ENCODE data around the gene HK1.

HK1 gene

DNA sequence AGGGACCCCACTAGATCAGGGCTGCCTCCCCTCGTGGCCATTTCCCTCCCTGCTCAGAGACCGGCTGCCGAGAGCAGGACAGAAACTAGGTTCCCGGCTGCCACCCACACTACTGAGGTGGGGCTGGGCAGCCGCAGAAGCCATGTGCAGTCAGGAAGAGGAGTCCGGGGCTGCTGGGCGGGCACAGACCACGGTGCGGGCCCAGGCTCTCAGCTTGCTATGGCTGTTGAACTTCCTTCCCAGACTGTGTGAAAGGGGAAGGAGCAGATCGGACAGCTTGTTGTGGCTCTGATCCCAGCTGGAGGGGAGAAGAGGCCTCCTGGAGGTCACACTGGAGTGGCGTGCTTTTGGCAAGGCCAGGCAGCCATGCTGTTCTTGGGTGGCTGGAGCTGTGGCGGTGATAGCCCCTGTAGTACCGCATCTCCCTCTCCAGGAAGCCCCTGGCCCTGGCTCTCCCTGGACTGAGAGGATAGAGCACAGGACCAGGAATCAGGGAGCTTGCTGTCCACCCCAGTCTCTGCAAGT is 56.8 kb downstream of the HK1 start:
- peaks cover 5% of the 10 kb centered on the region; the same call in 1 of the 2 replicates for H3K36me3 ChIP-seq (ENCODE audit: insufficient read depth, low read length)
- H3K4me3 ChIP-seq (ENCODE audit: low read depth, low read length) = no peak overlapping the region
- H3K27me3 ChIP-seq (ENCODE audit: insufficient read depth, low read length) = no peaks in the 10 kb centered on the region
- H3K79me2 ChIP-seq (ENCODE audit: control insufficient read depth, insufficient read depth, low read length, unreplicated experiment) = peaks cover 90% of the 10 kb centered on the region
- peaks cover 70% of the 10 kb centered on the region for H3K4me1 ChIP-seq (ENCODE audit: control insufficient read depth, insufficient read depth, low read length, unreplicated experiment)
- H2AFZ ChIP-seq (ENCODE audit: low read length, unreplicated experiment) = no peak overlapping the region
- H3K27ac ChIP-seq (ENCODE audit: low read depth, low read length) = 0 out of 2 replicates have a peak overlapping the region, but pooled peaks have one; percentile 0

- Histone ChIP-seq H3K79me2 (ENCODE audit: control insufficient read depth, insufficient read depth, low read length, unreplicated experiment) (peaks cover 88% of the 10 kb centered on the region), H3K4me3 (ENCODE audit: low read depth, low read length) (no peak overlapping the region), H2AFZ (ENCODE audit: low read length, unreplicated experiment) (no peak overlapping the region), H3K27me3 (ENCODE audit: insufficient read depth, low read length) (no peaks in the 10 kb centered on the region), H3K4me1 (ENCODE audit: control insufficient read depth, insufficient read depth, low read length, unreplicated experiment) (peaks cover 70% of the 10 kb centered on the region), H3K36me3 (ENCODE audit: insufficient read depth, low read length) (peaks cover 5% of the 10 kb centered on the region; the same call in 1 of the 2 replicates), H3K27ac (ENCODE audit: low read depth, low read length) (no peak overlapping the region)
Observed at GRCh38 chr10:69335613-69336012, 57.3 kb downstream of the HK1 start.

- H3K79me2 ChIP-seq (ENCODE audit: control insufficient read depth, insufficient read depth, low read length, unreplicated experiment) = peaks cover 87% of the 10 kb centered on the region
- no peak overlapping the region for H3K4me3 ChIP-seq (ENCODE audit: low read depth, low read length)
- peak overlapping the region; percentile 54 for H3K27ac ChIP-seq (ENCODE audit: low read depth, low read length)
Observed at GRCh38 chr10:69336952-69337295, 58.6 kb downstream of the HK1 start.

DNA sequence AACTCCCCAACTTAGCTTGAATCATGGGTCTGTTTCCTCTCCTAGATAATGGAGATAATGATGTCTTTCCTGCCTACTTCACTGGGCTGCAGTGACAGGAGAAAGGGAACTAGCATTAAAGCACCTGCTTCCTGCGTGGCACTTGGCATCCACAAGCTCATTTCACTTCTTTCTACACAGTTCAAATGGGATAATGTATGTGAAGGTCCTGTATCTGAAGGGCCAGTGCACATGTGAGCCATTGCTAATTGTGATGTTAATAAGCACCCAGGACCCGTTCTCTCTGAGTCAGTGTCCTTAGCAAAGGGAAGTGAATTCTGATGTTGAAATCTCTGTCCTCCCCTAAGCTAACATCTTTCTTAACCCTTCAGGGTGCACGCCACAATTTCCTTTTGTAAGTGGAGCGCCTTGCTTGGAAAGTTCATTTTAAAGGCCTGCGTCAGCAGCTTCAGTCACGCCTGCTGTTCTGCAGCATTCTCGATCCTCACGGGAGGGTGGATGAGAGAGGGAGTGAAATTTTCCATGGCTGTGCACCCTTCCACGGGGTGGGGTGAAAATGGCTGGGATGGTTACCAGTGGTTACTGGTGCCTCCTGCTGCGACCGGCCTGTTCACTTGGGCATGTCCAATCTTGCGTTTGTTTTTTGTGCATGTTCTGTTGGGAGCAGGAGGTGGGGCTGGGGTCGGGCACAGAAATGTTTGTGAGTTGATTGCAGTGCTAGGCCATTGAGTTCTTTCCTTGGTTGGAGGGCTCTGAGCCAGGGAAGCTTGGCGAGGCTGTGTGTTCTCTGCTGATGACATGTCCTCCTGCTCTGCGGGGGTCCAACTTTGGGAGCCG is 59.2 kb downstream of the HK1 start:
- Histone ChIP-seq H3K27me3 (ENCODE audit: insufficient read depth, low read length) (no peaks in the 10 kb centered on the region), H3K27ac (ENCODE audit: low read depth, low read length) (peak overlapping the region; percentile 54), H3K36me3 (ENCODE audit: insufficient read depth, low read length) (peaks cover 3% of the 10 kb centered on the region; the same call in 1 of the 2 replicates), H2AFZ (ENCODE audit: low read length, unreplicated experiment) (no peak overlapping the region), H3K4me3 (ENCODE audit: low read depth, low read length) (peak overlapping the region; percentile 3; the same call in 1 of the 2 replicates), H3K4me1 (ENCODE audit: control insufficient read depth, insufficient read depth, low read length, unreplicated experiment) (peaks cover 62% of the 10 kb centered on the region), H3K79me2 (ENCODE audit: control insufficient read depth, insufficient read depth, low read length, unreplicated experiment) (peaks cover 86% of the 10 kb centered on the region)

More at GRCh38 chr10:69336952-69337295, 58.6 kb downstream of the HK1 start:
- Histone ChIP-seq H3K4me1 (ENCODE audit: control insufficient read depth, insufficient read depth, low read length, unreplicated experiment) (peaks cover 68% of the 10 kb centered on the region), H3K27me3 (ENCODE audit: insufficient read depth, low read length) (no peaks in the 10 kb centered on the region), H2AFZ (ENCODE audit: low read length, unreplicated experiment) (no peak overlapping the region), H3K36me3 (ENCODE audit: insufficient read depth, low read length) (peaks cover 5% of the 10 kb centered on the region; the same call in 1 of the 2 replicates)

- Histone ChIP-seq H2AFZ (ENCODE audit: low read length, unreplicated experiment) (no peak overlapping the region), H3K27ac (ENCODE audit: low read depth, low read length) (peak overlapping the region; percentile 54), H3K36me3 (ENCODE audit: insufficient read depth, low read length) (no peaks in the 10 kb centered on the region), H3K79me2 (ENCODE audit: control insufficient read depth, insufficient read depth, low read length, unreplicated experiment) (peaks cover 86% of the 10 kb centered on the region), H3K4me3 (ENCODE audit: low read depth, low read length) (no peak overlapping the region), H3K27me3 (ENCODE audit: insufficient read depth, low read length) (no peaks in the 10 kb centered on the region), H3K4me1 (ENCODE audit: control insufficient read depth, insufficient read depth, low read length, unreplicated experiment) (peaks cover 56% of the 10 kb centered on the region)
Observed at GRCh38 chr10:69338133-69338456, 59.8 kb downstream of the HK1 start.

GRCh38 chr10:69338547-69339450 is 60.5 kb downstream of the HK1 start:
- peaks cover 2% of the 10 kb centered on the region; the same call in 1 of the 2 replicates for H3K36me3 ChIP-seq (ENCODE audit: insufficient read depth, low read length)
- peak overlapping the region; percentile 54 for H3K27ac ChIP-seq (ENCODE audit: low read depth, low read length)
- H2AFZ ChIP-seq (ENCODE audit: low read length, unreplicated experiment) = no peak overlapping the region

GRCh38 chr10:69340695-69341094 is 62.4 kb downstream of the HK1 start:
- H3K27ac ChIP-seq (ENCODE audit: low read depth, low read length) = no peak overlapping the region
- peaks cover 44% of the 10 kb centered on the region for H3K4me1 ChIP-seq (ENCODE audit: control insufficient read depth, insufficient read depth, low read length, unreplicated experiment)
- H3K4me3 ChIP-seq (ENCODE audit: low read depth, low read length) = no peak overlapping the region
- H3K27me3 ChIP-seq (ENCODE audit: insufficient read depth, low read length) = no peaks in the 10 kb centered on the region
- peaks cover 7% of the 10 kb centered on the region for H3K36me3 ChIP-seq (ENCODE audit: insufficient read depth, low read length)
- no peak overlapping the region for H2AFZ ChIP-seq (ENCODE audit: low read length, unreplicated experiment)
- peaks cover 85% of the 10 kb centered on the region for H3K79me2 ChIP-seq (ENCODE audit: control insufficient read depth, insufficient read depth, low read length, unreplicated experiment)

More at GRCh38 chr10:69338547-69339450, 60.5 kb downstream of the HK1 start:
- Histone ChIP-seq H3K27me3 (ENCODE audit: insufficient read depth, low read length) (no peaks in the 10 kb centered on the region), H3K79me2 (ENCODE audit: control insufficient read depth, insufficient read depth, low read length, unreplicated experiment) (peaks cover 86% of the 10 kb centered on the region), H3K4me1 (ENCODE audit: control insufficient read depth, insufficient read depth, low read length, unreplicated experiment) (peaks cover 50% of the 10 kb centered on the region), H3K4me3 (ENCODE audit: low read depth, low read length) (no peak overlapping the region)

- Histone ChIP-seq H3K36me3 (ENCODE audit: insufficient read depth, low read length) (peaks cover 7% of the 10 kb centered on the region), H3K4me1 (ENCODE audit: control insufficient read depth, insufficient read depth, low read length, unreplicated experiment) (peaks cover 35% of the 10 kb centered on the region), H3K79me2 (ENCODE audit: control insufficient read depth, insufficient read depth, low read length, unreplicated experiment) (peaks cover 74% of the 10 kb centered on the region), H3K27ac (ENCODE audit: low read depth, low read length) (no peak overlapping the region), H3K27me3 (ENCODE audit: insufficient read depth, low read length) (no peaks in the 10 kb centered on the region), H2AFZ (ENCODE audit: low read length, unreplicated experiment) (no peak overlapping the region), H3K4me3 (ENCODE audit: low read depth, low read length) (no peak overlapping the region)
Observed at GRCh38 chr10:69343905-69344304, 65.6 kb downstream of the HK1 start.

- Histone ChIP-seq H3K4me1 (ENCODE audit: control insufficient read depth, insufficient read depth, low read length, unreplicated experiment) (peaks cover 35% of the 10 kb centered on the region), H3K27me3 (ENCODE audit: insufficient read depth, low read length) (no peaks in the 10 kb centered on the region), H3K4me3 (ENCODE audit: low read depth, low read length) (no peak overlapping the region), H2AFZ (ENCODE audit: low read length, unreplicated experiment) (no peak overlapping the region), H3K27ac (ENCODE audit: low read depth, low read length) (no peak overlapping the region), H3K79me2 (ENCODE audit: control insufficient read depth, insufficient read depth, low read length, unreplicated experiment) (peaks cover 69% of the 10 kb centered on the region), H3K36me3 (ENCODE audit: insufficient read depth, low read length) (peaks cover 7% of the 10 kb centered on the region)
Observed at GRCh38 chr10:69344591-69345252, 66.4 kb downstream of the HK1 start.

DNA sequence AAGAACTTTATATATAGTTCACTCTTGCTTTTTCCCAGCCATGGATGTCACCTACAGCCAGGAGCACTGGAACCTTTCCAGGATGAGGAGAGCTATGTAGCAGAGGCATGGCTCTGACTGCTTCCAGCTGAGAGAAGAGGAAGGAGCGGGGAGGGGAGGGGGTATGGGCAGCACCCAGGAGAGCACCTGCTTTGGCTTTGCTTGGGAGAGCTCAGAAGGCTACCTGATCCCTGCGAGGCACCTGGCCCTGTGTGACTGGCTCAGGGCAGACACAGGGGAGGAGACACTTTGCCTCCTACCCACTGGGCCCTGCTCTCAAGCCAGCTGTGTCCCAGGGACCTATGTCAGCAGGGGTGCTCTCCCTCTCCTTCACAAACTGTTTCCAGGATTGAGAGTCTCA is 67.1 kb downstream of the HK1 start:
- Histone ChIP-seq H3K4me1 (ENCODE audit: control insufficient read depth, insufficient read depth, low read length, unreplicated experiment) (peaks cover 36% of the 10 kb centered on the region), H3K27ac (ENCODE audit: low read depth, low read length) (peak overlapping the region; percentile 38; the same call in 1 of the 2 replicates), H3K36me3 (ENCODE audit: insufficient read depth, low read length) (peaks cover 7% of the 10 kb centered on the region), H3K4me3 (ENCODE audit: low read depth, low read length) (no peak overlapping the region), H3K79me2 (ENCODE audit: control insufficient read depth, insufficient read depth, low read length, unreplicated experiment) (peaks cover 72% of the 10 kb centered on the region), H3K27me3 (ENCODE audit: insufficient read depth, low read length) (no peaks in the 10 kb centered on the region), H2AFZ (ENCODE audit: low read length, unreplicated experiment) (no peak overlapping the region)
